ENCODE measurements around the gene LIG3.

- TF ChIP-seq ESRRG (CRISPR knock-in tag; IDR thresholded peaks at IDR 0.05) (no peak), ZFP30 (CRISPR knock-in tag; IDR thresholded peaks at IDR 0.05) (no peak), ZFP3 (CRISPR knock-in tag; IDR thresholded peaks at IDR 0.05) (no peak), ARNTL (CRISPR knock-in tag; IDR thresholded peaks at IDR 0.05; ENCODE audit: borderline replicate concordance, low read depth) (no peak), ZNF8 (CRISPR knock-in tag; IDR thresholded peaks at IDR 0.05) (no peak), GLIS3 (CRISPR knock-in tag; IDR thresholded peaks at IDR 0.05) (no peak)
- TF ChIP-seq, protein P1, sequence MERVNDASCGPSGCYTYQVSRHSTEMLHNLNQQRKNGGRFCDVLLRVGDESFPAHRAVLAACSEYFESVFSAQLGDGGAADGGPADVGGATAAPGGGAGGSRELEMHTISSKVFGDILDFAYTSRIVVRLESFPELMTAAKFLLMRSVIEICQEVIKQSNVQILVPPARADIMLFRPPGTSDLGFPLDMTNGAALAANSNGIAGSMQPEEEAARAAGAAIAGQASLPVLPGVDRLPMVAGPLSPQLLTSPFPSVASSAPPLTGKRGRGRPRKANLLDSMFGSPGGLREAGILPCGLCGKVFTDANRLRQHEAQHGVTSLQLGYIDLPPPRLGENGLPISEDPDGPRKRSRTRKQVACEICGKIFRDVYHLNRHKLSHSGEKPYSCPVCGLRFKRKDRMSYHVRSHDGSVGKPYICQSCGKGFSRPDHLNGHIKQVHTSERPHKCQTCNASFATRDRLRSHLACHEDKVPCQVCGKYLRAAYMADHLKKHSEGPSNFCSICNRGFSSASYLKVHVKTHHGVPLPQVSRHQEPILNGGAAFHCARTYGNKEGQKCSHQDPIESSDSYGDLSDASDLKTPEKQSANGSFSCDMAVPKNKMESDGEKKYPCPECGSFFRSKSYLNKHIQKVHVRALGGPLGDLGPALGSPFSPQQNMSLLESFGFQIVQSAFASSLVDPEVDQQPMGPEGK (CRISPR knock-in tag; IDR thresholded peaks at IDR 0.05; ENCODE audit: borderline replicate concordance) = no peak
- TF ChIP-seq, protein P2, sequence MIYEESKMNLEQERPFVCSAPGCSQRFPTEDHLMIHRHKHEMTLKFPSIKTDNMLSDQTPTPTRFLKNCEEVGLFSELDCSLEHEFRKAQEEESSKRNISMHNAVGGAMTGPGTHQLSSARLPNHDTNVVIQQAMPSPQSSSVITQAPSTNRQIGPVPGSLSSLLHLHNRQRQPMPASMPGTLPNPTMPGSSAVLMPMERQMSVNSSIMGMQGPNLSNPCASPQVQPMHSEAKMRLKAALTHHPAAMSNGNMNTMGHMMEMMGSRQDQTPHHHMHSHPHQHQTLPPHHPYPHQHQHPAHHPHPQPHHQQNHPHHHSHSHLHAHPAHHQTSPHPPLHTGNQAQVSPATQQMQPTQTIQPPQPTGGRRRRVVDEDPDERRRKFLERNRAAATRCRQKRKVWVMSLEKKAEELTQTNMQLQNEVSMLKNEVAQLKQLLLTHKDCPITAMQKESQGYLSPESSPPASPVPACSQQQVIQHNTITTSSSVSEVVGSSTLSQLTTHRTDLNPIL (CRISPR knock-in tag; IDR thresholded peaks at IDR 0.05; ENCODE audit: low read depth) = no peak
Measured at GRCh38 chr17:34990921-34991365, 10.6 kb downstream of the LIG3 start.
